ENCODE results near the gene ZNF814. TPM values are rescaled to one million over a fixed set of nuclear protein-coding genes. Genes with fewer than 3 reads are reported as not detected.

The ZNF814 gene
- polyA plus RNA-seq (2011; rRNA removed) (4.5 and 5.8 TPM in 2 replicates), polyA minus RNA-seq (2011; rRNA and poly(A)+ RNA removed) (11.0 and 13.0 TPM in 2 replicates)

DNA sequence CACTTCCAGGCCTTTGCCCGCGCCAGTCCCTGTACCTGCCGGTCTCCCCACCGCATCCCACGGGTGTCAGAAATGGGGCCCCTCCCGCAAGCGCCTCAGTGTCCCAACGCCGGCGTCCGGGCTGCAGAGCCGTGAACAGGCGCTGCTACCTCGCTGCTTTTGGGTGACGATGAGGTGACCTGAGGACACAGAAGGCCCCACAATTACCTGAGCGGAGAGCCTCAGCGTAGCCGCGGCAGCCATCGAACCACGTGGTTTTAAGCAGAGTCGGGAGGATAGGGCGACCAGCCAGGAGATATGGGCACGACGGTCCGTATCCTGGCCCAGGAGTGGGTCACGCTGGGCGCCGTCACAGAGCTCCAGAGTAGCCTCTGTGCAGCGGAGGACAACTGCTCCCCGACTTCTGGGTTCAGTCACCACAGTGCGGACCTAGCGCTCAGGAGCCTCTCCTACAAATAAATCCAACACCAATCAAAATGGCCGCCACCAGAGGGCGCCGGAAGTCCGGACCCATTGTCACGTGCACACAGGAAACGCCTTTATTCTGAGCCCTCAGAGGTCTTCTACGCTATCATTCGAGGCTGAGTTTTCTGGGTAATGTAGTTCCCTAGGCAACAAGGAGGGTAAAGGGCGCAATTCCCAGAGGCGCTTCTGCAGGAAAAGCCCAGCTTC is at the start of gene ZNF814:
TSS of gene ZNF814 (minus strand) at position 478 of the 672 bp plus-strand sequence. CDS start at position 243, 235 bp downstream.
- Histone ChIP-seq H3K36me3 (ENCODE audit: control insufficient read depth, insufficient read depth, low read length) (peaks cover 1% of the 10 kb centered on the region; the same call in 1 of the 2 replicates), H3K27me3 (ENCODE audit: control insufficient read depth, insufficient read depth, low read length) (no peaks in the 10 kb centered on the region), H3K4me3 (ENCODE audit: low read depth, low read length) (peak within 1 kb of the TSS; percentile 66)
- TF ChIP-seq, protein P1, sequence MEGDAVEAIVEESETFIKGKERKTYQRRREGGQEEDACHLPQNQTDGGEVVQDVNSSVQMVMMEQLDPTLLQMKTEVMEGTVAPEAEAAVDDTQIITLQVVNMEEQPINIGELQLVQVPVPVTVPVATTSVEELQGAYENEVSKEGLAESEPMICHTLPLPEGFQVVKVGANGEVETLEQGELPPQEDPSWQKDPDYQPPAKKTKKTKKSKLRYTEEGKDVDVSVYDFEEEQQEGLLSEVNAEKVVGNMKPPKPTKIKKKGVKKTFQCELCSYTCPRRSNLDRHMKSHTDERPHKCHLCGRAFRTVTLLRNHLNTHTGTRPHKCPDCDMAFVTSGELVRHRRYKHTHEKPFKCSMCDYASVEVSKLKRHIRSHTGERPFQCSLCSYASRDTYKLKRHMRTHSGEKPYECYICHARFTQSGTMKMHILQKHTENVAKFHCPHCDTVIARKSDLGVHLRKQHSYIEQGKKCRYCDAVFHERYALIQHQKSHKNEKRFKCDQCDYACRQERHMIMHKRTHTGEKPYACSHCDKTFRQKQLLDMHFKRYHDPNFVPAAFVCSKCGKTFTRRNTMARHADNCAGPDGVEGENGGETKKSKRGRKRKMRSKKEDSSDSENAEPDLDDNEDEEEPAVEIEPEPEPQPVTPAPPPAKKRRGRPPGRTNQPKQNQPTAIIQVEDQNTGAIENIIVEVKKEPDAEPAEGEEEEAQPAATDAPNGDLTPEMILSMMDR (IDR thresholded peaks at IDR 0.05; ENCODE audit: insufficient read depth, low read depth, low read length): peak; percentile 53
- POLR2A ChIA-PET: no interaction called here
- CTCF ChIA-PET: interaction anchor here (1.4 to 1.5 kb wide), 2 partner anchors 8 to 28 kb away, joined by 3 to 4 read pairs; partner anchors contain the start of gene ZNF417
- peak; percentile 40 for DNase-seq (ENCODE audit: low read depth)

GRCh38 chr19:57935731-57936130 is 46.9 kb upstream of the ZNF814 start:
- H3K4me3 ChIP-seq (ENCODE audit: low read depth, low read length): no peak overlapping the region
- H3K36me3 ChIP-seq (ENCODE audit: control insufficient read depth, insufficient read depth, low read length): peaks cover 1% of the 10 kb centered on the region; the same call in 1 of the 2 replicates
- TF ChIP-seq, protein P1 (IDR thresholded peaks at IDR 0.05; ENCODE audit: insufficient read depth, low read depth, low read length): no peak
- ChIA-PET CTCF (interaction anchor here (1.0 kb wide), 1 partner anchor 9 kb away, joined by 3 read pairs; no protein-coding TSS in a partner anchor), POLR2A (no interaction called here)
- no peak for DNase-seq (ENCODE audit: low read depth)
- no peaks in the 10 kb centered on the region for H3K27me3 ChIP-seq (ENCODE audit: control insufficient read depth, insufficient read depth, low read length)

GRCh38 chr19:57934820-57935665 is 46.2 kb upstream of the ZNF814 start, which contains the start of gene ZNF418:
Gene ZNF418, minus strand, starts transcription at chr19:57935402. Its CDS starts 1,580 bp downstream, at chr19:57933822.
- peak; percentile 44 for DNase-seq (ENCODE audit: low read depth)
- CTCF ChIA-PET: interaction anchor here (1.0 to 1.1 kb wide), 2 partner anchors 10 to 197 kb away, joined by 3 read pairs; no protein-coding TSS in a partner anchor
- POLR2A ChIA-PET: no interaction called here
- Histone ChIP-seq H3K27me3 (ENCODE audit: control insufficient read depth, insufficient read depth, low read length) (no peaks in the 10 kb centered on the region), H3K4me3 (ENCODE audit: low read depth, low read length) (peak within 1 kb of the TSS; percentile 68), H3K36me3 (ENCODE audit: control insufficient read depth, insufficient read depth, low read length) (peaks cover 1% of the 10 kb centered on the region; the same call in 1 of the 2 replicates)
- TF ChIP-seq, protein P1 (IDR thresholded peaks at IDR 0.05; ENCODE audit: insufficient read depth, low read depth, low read length): no peak

- POLR2A ChIA-PET: no interaction called here
- no peak overlapping the region for H3K4me3 ChIP-seq (ENCODE audit: low read depth, low read length)
Observed at GRCh38 chr19:57927587-57927986, 38.8 kb upstream of the ZNF814 start.

More at GRCh38 chr19:57927587-57927986, 38.8 kb upstream of the ZNF814 start:
- no peak for DNase-seq (ENCODE audit: low read depth)
- CTCF ChIA-PET: no interaction called here
- Histone ChIP-seq H3K36me3 (ENCODE audit: control insufficient read depth, insufficient read depth, low read length) (peaks cover 9% of the 10 kb centered on the region), H3K27me3 (ENCODE audit: control insufficient read depth, insufficient read depth, low read length) (no peaks in the 10 kb centered on the region)
- TF ChIP-seq, protein P1 (IDR thresholded peaks at IDR 0.05; ENCODE audit: insufficient read depth, low read depth, low read length): no peak
